HepG2 (cell line): Measurements from ENCODE around the gene CAMK2G.

Source experiments
- CTCF ChIP-seq: sonication (generic); formaldehyde crosslinking; IDR thresholded peaks from 2 replicates; pipeline ENCODE4 v1.5.0; 2020; ENCODE audit warnings: mild to moderate bottlenecking, missing genetic modification reagents, moderate library complexity
- HNF4A ChIP-seq: sonication (generic); formaldehyde crosslinking; IDR thresholded peaks from 2 replicates; pipeline ENCODE4 v1.4.0; 2020; ENCODE audit warnings: missing genetic modification reagents
- KLF13 ChIP-seq: sonication (generic); formaldehyde crosslinking; IDR thresholded peaks from 2 replicates; pipeline ENCODE4 v1.4.0; 2020; ENCODE audit warnings: mild to moderate bottlenecking, missing genetic modification reagents
- MAZ ChIP-seq, 2 experiments: sonication (generic) in 1 of 2; formaldehyde crosslinking in 1 of 2; IDR thresholded peaks; 2 replicates each; pipeline versions ENCODE4 v1.5.0 to v1.6.1; 2012 to 2020; ENCODE audit warnings: low read depth in 2 of 2, mild to moderate bottlenecking in 2 of 2, borderline replicate concordance in 1 of 2, improper control_type of control experiment in 1 of 2, low read length in 1 of 2, missing genetic modification reagents in 1 of 2, moderate library complexity in 1 of 2
- PRDM4 ChIP-seq: sonication (generic); formaldehyde crosslinking; IDR thresholded peaks from 2 replicates; pipeline ENCODE4 v1.9.0; 2021; ENCODE audit warnings: missing genetic modification reagents, borderline replicate concordance
- SRF ChIP-seq: IDR thresholded peaks from 2 replicates; pipeline ENCODE4 v1.6.1; 2011; ENCODE audit warnings: mild to moderate bottlenecking, low read depth, low read length, moderate library complexity
- TAF15 ChIP-seq: fragments of 200-400 bp; formaldehyde crosslinking; IDR thresholded peaks from one replicate; pipeline ENCODE4 v1.6.1; 2018; ENCODE audit warnings: mild to moderate bottlenecking, low read depth, low read length; ENCODE audit not compliant: poor library complexity, severe bottlenecking
- ZNF274 ChIP-seq: sonication (generic); formaldehyde crosslinking; IDR thresholded peaks from 2 replicates; pipeline ENCODE4 v1.5.1; 2020; ENCODE audit warnings: mild to moderate bottlenecking, missing genetic modification reagents

- TF ChIP-seq SRF (no peak), CTCF (CRISPR knock-in tag) (no peak), MAZ (IDR thresholded peaks at IDR 0.05; ENCODE audit: borderline replicate concordance, low read depth, low read length) (no peak), MAZ (CRISPR knock-in tag; IDR thresholded peaks at IDR 0.05; ENCODE audit: low read depth) (no peak), PRDM4 (CRISPR knock-in tag) (no peak), HNF4A (CRISPR knock-in tag) (no peak), ZNF274 (no peak), KLF13 (CRISPR knock-in tag) (no peak), TAF15 (no peak)
Observed at GRCh38 chr10:73793456-73793855, 80.9 kb downstream of the CAMK2G start.
